GM19455 (cell line): ENCODE results near the gene EPX.

Experiments
- ATAC-seq: cut with Tn5 transposase; IDR thresholded peaks from one replicate; pipeline ENCODE4 v1.9.1; 2021; ENCODE audit not compliant: unreplicated experiment

EPX gene

DNA sequence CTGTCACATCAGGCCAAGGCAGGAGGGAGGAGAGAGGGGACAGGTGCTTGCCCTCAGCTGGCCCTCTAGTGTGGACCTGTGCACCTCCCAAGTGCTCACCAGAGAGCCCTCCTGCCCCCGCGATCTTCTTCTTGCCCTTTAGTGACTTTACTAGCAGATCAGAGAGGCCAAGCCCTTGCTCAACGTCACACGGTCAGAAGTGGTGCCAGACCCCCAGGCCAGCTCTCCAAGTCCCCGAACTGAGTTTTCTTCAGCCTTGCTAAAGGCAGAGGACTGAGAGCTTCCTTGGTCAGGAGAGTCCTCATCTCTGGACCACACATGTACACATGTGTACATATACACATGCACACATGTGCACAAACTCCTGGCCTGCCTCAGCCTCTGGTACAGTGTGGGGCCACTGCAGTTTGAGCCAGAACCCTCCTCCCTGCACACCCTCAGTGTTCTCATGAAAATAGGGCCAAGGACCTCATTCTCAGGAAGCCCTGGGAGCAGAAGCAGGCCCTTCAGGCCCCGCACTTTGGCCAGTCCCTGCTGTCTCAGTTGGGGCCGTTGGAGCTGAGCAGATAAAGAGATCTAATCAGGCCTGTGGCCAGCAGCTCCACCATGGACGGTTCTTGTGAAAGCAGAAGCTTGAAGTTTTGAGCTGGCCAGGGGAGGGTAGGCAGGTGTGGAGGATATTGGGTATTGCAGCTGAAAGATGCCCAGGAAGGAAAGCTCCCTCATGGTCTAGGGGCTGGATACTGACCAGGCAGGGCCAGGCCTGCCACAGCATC is 7.4 kb upstream of the EPX start:
- ATAC-seq, result no peak

DNA sequence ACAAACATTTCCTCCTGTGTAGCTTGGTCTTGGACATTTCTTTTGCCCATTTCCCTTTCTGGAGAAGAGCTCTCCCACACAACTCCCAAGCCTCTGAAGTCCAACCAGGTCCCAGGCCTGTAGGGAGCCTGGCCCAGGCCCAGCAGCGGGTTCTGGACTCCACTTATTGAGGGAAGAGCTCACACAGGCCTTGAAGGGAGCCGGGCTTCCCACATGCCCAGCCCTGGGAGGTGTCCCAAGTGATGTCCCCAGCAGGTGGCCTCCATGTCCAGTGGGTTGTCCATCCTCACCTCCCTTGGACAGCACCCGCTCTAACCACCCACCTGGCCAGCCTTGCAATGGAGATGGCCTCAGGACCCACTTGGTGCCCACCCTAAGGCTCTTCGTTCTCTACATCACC is 5.9 kb upstream of the EPX start:
- no peak for ATAC-seq

DNA sequence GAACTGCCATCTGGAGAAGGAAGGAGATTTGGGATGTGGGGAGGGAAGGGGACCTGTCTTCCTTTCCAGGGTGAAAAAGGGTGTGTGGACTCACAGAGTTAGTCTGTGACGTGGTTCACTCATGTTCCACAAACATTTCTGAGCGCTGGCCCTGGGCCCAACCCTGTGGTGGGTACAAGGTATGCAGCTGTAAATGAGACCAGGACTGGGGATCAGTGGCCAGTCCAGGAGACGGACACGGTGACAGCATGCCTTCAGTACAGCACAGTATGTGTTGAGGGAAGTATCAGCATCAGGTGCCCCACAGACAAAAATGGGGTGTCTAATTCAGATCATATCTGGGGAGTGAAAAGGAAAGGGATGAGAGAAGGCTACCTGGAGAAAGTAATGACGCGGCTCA is 5.5 kb upstream of the EPX start:
- ATAC-seq, result no peak

DNA sequence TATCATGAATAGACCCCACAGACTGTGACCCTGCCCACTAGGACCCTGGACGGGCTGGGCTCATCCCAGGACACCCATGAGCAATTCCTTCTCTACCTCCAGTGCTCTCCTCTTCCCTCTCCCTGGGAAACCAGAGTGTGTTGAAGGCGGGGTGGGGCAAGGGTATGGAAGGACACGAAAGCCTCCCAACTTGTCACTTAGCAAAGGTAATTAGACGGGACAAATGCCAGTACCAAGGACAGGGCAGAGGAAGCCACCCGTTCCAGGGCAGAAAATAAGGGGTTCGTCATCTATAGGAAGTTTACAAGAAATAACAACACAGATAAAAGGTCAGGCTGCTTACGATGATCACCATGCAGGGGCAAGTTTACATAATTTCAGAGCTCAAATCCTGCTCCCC is 4.9 kb upstream of the EPX start:
- no peak for ATAC-seq

DNA sequence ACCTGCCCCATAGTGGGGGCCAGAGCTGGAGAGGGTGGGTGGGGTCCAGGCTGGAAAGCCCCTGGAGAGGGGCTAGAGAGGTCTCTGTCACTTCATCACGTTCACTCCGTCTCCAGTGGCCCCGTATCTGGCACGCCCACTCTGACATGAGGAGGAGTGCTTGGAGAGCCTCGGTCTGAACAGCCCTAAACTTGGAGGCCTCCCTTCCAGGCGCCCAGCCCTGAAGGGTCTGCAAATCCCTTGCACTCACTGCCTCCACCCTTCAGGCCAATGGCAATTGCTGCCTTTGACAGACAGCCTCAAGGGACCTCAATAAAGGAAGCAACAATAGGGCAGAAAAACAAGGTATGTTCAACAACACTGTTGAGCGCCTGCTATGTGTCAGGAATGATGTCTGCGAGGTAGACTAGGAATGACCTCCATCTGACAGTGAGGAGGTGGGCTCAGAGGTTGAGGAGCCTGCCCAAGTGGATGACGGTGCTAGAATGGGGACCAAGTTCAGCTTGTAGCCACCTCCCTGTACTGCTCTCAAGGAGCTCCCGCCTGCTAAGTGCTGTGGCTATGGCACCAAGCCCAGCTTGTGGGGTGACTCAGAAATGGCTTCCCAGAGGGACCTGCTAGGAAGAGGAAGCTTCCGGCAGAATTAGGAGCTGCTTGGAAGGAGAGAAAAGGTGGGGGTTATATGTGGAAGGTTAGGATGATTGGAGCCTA is 2.9 kb upstream of the EPX start:
- no peak for ATAC-seq

DNA sequence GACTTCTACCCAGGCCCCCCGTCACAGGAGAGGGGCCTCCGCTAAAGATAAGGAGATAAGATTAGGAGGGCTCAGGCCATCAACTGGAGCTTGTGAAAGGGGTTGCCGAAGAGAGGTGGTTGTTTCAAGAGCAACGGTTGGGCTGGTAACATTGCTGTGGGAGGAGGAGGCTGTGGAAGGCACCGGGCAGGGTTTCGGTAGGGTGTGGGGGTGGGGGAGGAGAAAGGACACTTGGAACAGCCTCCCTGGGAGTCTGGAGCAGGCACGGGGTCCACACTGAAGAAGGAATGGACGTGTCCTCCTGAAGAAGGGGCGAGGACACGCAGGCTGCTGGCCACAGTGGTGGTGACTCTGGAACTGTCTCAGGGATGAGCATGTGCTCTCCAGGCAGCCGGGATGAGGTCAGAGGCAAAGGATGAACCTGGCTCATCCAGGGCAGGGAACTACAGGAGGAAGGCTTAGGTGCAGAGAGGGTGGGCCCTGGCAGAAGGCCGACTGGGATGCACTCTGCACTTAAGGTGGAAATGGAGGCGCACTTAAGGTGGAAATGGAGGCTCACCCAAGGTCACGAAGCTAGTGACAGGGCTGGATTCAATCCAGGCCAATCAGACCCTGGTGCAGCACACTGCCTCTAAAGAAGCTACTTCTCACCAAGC is 1.2 kb upstream of the EPX start:
- ATAC-seq, result no peak

DNA sequence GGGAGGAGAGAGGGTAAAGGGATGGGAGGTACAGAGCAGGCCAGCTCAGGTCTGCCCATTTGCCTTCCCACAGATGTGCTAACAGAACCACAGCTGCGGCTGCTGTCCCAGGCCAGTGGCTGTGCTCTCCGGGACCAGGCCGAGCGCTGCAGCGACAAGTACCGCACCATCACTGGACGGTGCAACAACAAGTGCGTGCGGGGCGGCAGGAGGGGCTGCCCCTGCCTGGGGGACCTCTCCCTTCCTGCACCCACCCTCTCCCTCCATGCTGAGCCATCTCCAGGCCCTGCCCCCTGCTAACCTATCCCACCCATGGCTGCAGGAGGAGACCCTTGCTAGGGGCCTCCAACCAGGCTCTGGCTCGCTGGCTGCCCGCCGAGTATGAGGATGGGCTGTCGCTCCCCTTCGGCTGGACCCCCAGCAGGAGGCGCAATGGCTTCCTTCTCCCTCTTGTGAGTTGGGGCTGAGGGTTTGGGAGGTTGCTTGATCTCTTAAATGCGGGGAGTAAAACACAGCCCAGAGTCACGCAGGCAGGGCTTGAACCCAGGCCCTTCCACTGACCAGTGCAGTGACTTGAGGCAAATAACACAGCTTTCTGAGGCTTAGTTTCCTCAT is 1.2 kb downstream of the EPX start:
- ATAC-seq, result no peak

DNA sequence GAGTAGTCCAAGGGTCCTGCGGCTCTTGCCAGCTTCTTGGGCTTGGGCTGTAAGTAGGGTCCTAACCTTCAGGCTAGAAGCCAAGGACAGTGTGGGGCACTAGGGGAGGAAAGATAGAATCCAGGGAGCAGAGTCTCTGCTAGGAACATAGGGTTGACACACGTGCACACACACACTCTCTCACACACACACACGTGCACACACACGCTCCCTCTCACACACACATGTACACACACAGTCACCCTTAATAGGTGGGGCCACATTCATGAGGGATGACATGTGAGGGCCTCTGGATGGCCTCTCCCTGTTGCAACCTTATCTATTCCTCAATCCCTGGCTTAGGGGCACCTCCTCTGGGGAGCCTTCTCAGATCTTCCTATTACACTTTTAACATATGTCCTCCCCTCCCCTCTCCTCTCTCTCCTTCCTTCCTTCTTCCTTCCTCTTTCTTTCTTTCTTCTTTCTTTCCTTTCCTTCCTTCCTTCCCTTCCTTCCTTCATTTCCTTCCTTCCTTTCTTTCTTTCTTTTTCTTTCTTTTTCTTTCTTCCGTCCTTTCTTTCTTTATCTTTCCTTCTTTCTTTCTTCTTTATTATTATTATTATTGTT is 3.1 kb downstream of the EPX start:
- no peak for ATAC-seq

DNA sequence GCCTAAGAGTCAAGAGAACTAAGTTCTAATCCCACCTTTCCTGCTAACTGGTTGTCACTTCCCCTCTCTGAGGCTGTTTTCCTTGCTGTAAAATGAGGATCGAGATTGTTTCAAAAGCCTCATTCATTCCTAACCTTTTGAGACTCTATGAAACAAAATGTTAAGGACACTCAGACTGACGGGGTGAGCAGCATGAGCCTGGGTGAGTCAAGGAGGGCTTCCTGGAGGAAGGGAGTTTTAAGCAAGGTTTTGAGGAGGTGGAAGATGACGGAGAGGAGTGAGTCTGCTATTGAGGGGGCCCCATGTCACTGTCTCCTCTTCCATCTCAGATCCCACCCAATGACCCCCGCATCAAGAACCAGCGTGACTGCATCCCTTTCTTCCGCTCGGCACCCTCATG is 4.1 kb downstream of the EPX start:
- ATAC-seq, result no peak

DNA sequence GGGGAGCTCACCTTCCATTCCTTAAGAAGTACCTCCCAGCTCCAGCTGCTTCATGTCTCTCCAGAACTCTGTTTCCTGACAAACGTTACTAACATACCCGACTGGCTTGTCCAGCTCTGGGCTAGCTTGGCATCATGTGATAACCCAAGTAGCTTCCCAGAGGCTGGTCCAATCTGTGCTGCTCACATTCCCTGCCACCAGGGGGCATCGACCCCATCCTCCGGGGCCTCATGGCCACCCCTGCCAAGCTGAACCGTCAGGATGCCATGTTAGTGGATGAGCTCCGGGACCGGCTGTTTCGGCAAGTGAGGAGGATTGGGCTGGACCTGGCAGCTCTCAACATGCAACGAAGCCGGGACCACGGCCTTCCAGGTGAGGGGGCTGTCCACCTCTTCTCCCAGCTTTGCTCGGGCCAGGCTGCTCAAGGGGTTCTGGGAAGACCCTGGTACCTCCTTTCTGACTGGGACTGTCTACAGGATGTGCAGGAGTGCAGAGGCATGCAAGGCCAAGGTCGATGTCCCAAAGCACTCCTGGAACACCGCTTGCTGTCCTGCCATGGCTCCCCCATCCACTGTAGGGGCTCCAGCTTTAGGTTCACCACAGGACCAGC is 7.6 kb downstream of the EPX start:
- no peak for ATAC-seq

DNA sequence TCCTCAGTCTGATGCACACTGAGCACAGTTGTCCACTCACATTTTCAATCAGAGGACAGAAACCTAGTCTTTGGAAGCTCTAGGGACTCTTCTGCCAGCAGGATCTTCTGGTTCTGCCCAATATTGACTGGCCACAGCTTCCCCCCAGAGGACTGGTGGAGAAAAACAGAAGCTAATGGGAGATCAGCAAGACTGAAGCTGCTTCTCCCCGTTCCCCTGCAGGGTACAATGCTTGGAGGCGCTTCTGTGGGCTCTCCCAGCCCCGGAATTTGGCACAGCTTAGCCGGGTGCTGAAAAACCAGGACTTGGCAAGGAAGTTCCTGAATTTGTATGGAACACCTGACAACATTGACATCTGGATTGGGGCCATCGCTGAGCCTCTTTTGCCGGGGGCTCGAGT is 10.3 kb downstream of the EPX start:
- ATAC-seq, result no peak

DNA sequence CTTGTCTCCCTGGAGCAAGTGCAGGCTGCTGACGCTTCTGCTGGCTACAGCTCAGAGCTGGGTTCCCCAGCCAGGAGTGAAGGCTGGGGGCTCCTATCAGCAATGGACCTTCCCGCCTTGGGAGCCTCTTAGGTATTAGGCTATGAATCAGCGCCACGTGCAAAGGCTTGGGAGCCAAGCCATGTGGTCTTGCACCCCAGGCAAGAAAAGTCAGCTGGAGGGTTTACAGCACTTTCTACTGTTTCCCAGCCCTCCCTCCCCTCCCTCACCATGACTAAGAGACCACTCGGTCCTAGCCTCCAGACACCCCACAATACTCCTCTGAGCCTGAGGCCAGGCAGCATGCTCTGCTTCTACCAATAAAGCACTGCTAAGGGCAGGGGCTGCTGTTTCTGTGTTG is 12.3 kb downstream of the EPX start:
- no peak for ATAC-seq

DNA sequence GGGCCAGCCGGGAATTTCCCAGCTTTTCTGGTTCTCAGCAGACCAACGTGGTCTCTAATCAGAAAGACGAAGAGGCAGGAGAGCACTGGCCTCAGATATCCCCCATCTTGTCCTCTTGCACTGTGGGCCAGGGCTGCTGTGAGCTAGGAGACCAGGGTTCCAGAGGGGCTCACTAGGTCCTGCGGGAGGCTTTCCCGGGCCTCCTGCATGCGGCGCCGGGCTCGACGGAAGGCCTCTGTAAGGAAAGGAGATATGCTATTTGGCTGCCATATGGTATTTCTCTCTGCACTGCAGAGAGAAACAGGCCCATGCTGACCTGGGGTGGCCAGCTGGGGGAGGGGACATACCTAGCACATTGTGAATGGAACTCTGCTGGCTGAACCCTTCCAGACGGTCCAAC is 13.4 kb downstream of the EPX start:
- ATAC-seq, result no peak

DNA sequence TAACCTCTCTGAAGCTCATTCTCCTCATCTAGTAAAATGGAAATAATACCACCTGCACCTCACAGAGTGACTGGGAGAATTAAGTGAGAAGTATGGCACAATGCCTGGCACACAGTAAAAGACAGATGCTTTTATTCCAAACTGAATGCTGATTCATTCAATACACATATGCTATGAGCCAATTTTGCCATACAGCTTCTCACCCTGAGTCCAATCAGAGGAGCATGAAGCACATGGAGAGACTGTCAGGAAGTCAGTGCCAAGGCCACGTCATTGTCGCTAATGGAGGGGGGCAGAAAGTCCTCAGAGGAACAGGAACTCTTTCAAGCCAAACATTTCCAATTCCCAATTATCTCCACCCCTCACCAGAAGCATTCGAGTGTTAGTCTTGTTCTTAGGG is 14.9 kb downstream of the EPX start:
- ATAC-seq, result no peak

DNA sequence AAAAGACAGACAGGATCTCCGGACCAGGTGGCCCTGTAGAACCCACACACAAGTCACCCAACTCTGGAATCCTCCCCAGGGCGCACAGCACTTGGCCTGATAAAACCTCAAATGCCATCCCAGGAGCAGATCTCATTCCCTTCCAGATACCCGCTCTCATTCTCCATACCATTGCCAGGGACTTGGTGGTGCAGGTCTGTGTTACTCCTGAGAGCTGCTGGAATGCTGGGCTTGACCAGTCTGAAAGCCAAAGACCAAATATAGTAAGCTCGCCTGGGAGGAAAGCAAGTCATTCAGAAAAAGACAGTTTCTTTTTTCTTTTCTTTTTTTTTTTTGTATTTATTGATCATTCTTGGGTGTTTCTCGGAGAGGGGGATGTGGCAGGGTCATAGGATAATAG is 15.8 kb downstream of the EPX start:
- no peak for ATAC-seq

DNA sequence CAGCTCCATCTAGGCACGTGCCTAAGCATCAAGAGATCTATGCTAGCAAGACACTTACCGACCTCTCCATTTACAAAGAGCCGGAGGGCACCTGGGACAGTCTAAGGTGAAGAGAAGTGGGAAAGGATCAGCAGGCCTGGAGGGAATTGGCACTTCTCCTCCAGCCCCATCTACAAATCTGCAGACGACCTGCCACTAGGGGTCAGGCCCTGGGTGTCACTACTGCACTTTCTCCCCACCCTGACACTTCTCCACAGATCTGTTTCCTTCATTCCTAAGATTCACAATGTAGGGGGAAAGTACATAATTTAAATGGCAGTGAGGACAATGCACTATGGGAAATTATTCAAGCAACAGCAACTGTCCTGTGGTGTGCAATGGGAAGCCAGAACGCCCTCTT is 18.4 kb downstream of the EPX start:
- no peak for ATAC-seq

DNA sequence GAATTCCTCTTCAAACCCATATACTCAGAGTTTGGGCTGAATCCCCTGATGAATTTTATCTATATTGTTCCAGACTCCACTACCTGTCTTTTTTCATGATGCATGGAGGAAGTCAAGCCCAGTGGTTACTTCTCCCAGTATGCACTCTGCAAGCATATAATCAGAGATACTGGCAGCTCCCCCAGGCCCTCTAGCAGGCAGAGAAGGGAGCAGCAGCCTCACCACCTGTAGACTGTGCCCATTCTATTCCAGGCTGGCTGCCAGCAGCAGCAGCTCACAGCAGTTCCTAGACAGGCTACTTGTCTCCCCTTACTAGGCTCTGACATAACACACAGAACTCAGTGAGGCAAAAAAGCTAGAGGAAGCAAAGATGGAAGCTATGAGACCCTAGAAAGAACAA is 23.2 kb downstream of the EPX start:
- no peak for ATAC-seq

DNA sequence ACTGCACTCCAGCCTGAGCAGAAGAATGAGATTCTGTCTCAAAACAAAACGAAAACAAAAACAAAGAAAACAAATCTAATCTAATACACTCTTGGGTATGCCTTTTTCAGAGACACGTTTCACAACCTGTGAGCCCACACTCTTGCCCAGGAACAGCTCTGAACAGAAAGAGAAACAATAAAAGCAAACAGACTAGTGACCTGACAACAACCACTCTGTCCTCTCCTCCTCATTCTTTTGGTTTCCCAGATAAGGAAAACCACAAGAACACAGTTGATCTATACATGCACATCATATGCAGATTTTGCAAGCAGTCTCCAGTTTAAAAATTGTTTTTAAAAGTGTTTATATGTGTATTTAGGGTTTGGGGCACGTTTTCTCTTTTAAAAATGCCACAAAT is 25.2 kb downstream of the EPX start:
- ATAC-seq, result no peak

DNA sequence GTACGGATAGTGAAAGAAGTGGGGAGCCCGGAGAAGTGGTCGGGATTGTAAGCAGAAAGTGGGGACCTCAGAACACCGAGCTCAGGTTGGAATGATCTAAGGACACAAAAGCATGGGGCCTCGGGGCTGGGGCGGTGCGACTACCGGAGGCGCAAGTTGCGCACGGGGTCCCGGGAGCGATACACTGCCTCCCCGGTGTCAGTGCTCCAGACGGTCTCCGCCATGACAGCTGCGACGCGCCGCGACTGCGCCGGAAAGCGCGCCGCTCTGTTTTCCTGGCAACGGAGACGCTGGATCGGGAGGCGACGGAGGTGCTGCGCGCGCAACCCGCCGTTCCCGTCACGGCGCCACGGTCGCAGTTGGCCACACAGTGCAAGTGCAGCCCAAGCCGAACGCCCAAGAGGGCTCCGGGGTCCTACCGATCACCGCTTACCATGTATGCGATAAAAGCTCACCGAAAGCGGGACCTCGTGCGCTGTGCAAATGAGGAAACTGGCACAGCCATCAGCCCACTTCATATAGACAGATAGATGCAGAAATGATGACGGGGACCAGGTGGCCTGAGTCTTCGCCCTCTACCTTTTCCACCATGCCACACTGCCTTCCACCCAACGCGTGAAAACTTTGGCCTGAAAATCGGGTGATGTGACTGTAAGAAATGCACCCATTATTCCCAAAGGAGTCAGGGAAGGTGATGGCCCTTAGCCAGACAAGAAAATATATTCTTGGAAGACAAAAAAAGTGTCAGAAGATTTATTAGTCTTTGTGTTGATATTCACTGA is 26.7 kb downstream of the EPX start, which contains the start of gene MKS1:
Gene MKS1 (minus strand): TSS at position 249 of the 782 bp plus-strand sequence. CDS start 25 bp downstream, at position 224.
- peak; percentile 92 for ATAC-seq

DNA sequence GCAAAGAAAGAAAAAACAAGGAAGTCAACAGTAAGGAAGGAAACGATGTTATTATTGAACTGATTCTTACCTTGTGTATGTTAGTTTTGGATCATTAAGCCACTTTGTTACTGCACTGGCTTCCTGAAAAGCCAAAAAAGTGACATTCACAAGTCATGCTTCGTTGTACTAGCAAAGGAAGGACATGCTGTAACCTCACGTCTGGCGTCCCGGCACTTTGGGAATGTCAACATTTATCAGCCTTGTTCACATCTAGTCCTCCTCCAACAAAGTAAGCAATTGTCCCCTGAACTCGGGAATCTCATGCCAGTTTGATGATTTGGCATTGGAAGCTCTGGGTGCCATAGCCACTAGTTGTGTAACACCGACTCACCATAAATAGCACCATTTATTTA is 27.3 kb downstream of the EPX start:
- no peak for ATAC-seq
